ENCODE measurements around the gene USP53. TPM values are rescaled to one million over a fixed set of nuclear protein-coding genes. Genes with fewer than 3 reads are reported as not detected.

The USP53 gene
- total RNA-seq, 4 donors from 2014 or later, result 162 to 204 (median 167) TPM

DNA sequence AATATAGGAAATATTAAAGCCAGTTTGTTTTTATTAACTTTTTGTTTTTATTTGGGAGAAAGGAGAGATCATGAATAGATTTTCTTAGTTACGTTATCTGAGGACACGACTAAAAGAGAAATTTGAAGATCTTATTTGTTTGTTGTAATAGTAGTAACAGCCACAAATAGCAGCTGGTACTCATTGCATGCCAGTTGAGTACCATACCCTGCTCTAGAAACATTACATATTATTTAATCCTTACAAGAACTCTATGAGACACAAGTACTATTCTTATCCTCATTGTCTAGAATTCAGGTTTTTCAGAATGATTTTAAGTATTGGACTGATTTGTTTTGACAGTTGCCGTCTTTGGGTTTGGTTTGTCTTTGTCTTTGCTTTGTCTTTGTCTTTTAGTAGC is 31.8 kb downstream of the USP53 start:
- TF ChIP-seq CTCF (IDR thresholded peaks at IDR 0.05; ENCODE audit: low read depth), result no peak

- no peak for TF ChIP-seq CTCF (IDR thresholded peaks at IDR 0.05; ENCODE audit: low read depth)
Measured at GRCh38 chr4:119244832-119245231, 32.3 kb downstream of the USP53 start.

DNA sequence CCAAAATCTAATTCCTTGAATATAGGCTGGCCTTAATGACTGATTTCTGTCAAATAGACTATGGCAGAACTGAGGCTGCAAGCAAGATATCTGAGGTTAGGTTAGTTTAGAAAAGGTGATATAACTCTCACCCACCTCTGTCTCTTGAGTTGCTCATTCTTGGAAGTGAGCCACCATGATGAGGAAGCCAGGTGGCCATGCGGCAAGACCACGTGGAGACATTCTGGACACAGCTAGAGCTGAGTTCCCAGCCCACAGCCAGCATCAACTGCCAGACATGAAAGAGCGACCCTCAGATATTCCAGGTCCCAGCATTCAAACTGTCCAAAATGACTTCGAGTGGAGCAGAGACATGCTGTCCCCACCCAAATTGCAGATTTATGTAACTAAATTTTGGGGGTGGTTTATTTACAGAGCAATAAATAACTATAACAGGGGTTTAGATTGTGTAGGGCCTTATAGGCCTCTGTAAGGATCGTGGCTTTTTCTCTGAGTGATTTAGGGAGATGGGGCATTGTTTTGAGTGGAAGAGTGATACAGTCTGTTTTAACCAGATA is 33.7 kb downstream of the USP53 start:
- no peak for TF ChIP-seq CTCF (IDR thresholded peaks at IDR 0.05; ENCODE audit: low read depth)

GRCh38 chr4:119260528-119260927 is 48.0 kb downstream of the USP53 start:
- TF ChIP-seq CTCF (IDR thresholded peaks at IDR 0.05; ENCODE audit: low read depth), result no peak

GRCh38 chr4:119261986-119262385 is 49.5 kb downstream of the USP53 start:
- TF ChIP-seq CTCF (IDR thresholded peaks at IDR 0.05; ENCODE audit: low read depth), result no peak

DNA sequence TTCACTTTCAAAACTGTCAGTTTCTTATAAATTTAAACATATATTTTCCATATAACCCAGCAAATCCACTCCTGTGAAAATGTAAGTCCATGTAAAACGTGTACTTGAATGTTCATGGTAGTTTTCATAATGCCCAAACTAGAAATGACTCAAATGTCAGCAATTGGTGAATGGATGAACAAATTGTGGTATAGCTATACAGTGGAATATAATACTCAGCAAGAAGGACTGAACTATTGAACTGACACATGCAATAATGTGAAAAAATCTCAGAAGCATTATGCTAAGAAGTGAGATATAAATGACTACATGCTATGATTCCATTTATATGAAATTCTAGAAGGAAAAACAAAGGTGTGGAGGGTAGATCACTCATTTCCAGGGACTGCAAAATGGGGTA is 52.2 kb downstream of the USP53 start:
- no peak for TF ChIP-seq CTCF (IDR thresholded peaks at IDR 0.05; ENCODE audit: low read depth)

- no peak for TF ChIP-seq CTCF (IDR thresholded peaks at IDR 0.05; ENCODE audit: low read depth)
Measured at GRCh38 chr4:119266153-119266552, 53.6 kb downstream of the USP53 start.
